K562 (cell line): Measurements from ENCODE around the gene LRP1B. TPM values are rescaled to one million over a fixed set of nuclear protein-coding genes. Genes with fewer than 3 reads are reported as not detected.

Experiments used
- ATAC-seq: fragments of 200-7000 bp; cut with Tn5 transposase; 3 replicates; pipeline ENCODE4 v1.9.1; 2020; ENCODE audit warnings: moderate library complexity
- BruUV-seq: library from RNA; stranded (reverse); fragments of 400-500 nt; replicated peaks from 2 replicates; lab custom pipeline; 2021; lab: Mats Ljungman, UMichigan
- CTCF ChIA-PET: fragments of 300-600 bp; formaldehyde crosslinking; extraction: SDS; loops from one replicate; lab custom pipeline; 2021; ENCODE audit warnings: low intra/inter-chr PET ratio; lab: Yijun Ruan, JAX
- POLR2A ChIA-PET: fragments of 300-600, 350-650 bp; sonication (Branson Sonifier 250); formaldehyde crosslinking; extraction: SDS; loops from one replicate; lab custom pipeline; 2021; ENCODE audit warnings: antibody characterized with exemption, inconsistent platforms; lab: Yijun Ruan, JAX
- DNase-seq, 4 experiments: peaks; one replicate each; pipeline versions ENCODE4 v3.0.0 to v3.0.0-alpha.2; 2011 to 2018; ENCODE audit warnings: low spot score in 3 of 4, mixed read lengths in 3 of 4; ENCODE audit errors: extremely low read depth in 1 of 4
- FAIRE-seq: peaks from 2 replicates; lab custom pipeline; 2011; peaks lifted over from hg19 to GRCh38; lab: Jason Lieb, UNC
- H2AFZ ChIP-seq: 2 replicates; pipeline ENCODE4 v1.6.0; 2011; ENCODE audit warnings: low read depth, low read length, control low read depth, inconsistent platforms
- H3K27ac ChIP-seq: fragments of 200-600 bp; 3 replicates; pipeline ENCODE4 v1.8.0; 2011; ENCODE audit warnings: low read depth, mild to moderate bottlenecking, control low read depth, inconsistent platforms, low read length, moderate library complexity, mixed read lengths; ENCODE audit errors: extremely low read depth
- H3K27me3 ChIP-seq, 2 experiments: fragments of 300-600 bp in 1 of 2; 2 replicates in 1 of 2; 3 replicates in 1 of 2; pipeline versions ENCODE4 v1.6.0 to v1.8.0; 2011; ENCODE audit warnings: inconsistent platforms in 2 of 2, low read length in 2 of 2, mild to moderate bottlenecking in 1 of 2, mixed read lengths in 1 of 2, moderate library complexity in 1 of 2; ENCODE audit not compliant: control insufficient read depth in 2 of 2, insufficient read depth in 2 of 2
- H3K36me3 ChIP-seq: fragments of 300-600 bp; 3 replicates; pipeline ENCODE4 v1.8.0; 2011; ENCODE audit warnings: mild to moderate bottlenecking, low read length, inconsistent platforms; ENCODE audit not compliant: control insufficient read depth, insufficient read depth
- H3K4me1 ChIP-seq, 2 experiments: fragments of 200-600 bp in 1 of 2; replicated peaks in 1 of 2; 2 replicates in 1 of 2; 3 replicates in 1 of 2; pipeline versions ENCODE4 v1.5.1 to v1.8.0; 2011; ENCODE audit warnings: inconsistent platforms in 2 of 2, low read length in 2 of 2, mild to moderate bottlenecking in 1 of 2, mixed read lengths in 1 of 2, moderate library complexity in 1 of 2; ENCODE audit not compliant: control insufficient read depth in 2 of 2, insufficient read depth in 2 of 2
- H3K4me2 ChIP-seq: 2 replicates; pipeline ENCODE4 v1.6.1; 2011; ENCODE audit warnings: low read length, control low read depth, inconsistent platforms, mixed read lengths; ENCODE audit not compliant: insufficient read depth
- H3K4me3 ChIP-seq: fragments of 200-600 bp; sonication (generic), shearing (Covaris generic); 2 replicates; pipeline ENCODE4 v1.5.1; 2016; ENCODE audit warnings: control low read depth, inconsistent platforms
- H3K79me2 ChIP-seq: fragments of 200-600 bp; 3 replicates; pipeline ENCODE4 v1.8.0; 2011; ENCODE audit warnings: low read length, inconsistent platforms; ENCODE audit not compliant: control insufficient read depth, insufficient read depth
- H3K9ac ChIP-seq, 2 experiments: 2 replicates each; pipeline versions ENCODE4 v1.6.0 to v1.6.1; 2011; ENCODE audit warnings: low read depth in 2 of 2, low read length in 2 of 2, control low read depth in 1 of 2, inconsistent platforms in 1 of 2, mild to moderate bottlenecking in 1 of 2, mixed read lengths in 1 of 2; ENCODE audit not compliant: insufficient read depth in 1 of 2
- H3K9me1 ChIP-seq: one replicate; pipeline ENCODE4 v1.6.0; 2011; ENCODE audit warnings: inconsistent platforms, mild to moderate bottlenecking, low read length, moderate library complexity; ENCODE audit not compliant: control insufficient read depth, insufficient read depth
- H3K9me3 ChIP-seq: replicated peaks from 2 replicates; pipeline ENCODE4 v1.5.1; 2011; ENCODE audit warnings: low read depth, low read length, inconsistent platforms; ENCODE audit not compliant: control insufficient read depth, insufficient read depth
- H4K20me1 ChIP-seq: replicated peaks from 2 replicates; pipeline ENCODE4 v1.6.1; 2011; ENCODE audit warnings: low read length, inconsistent platforms, mixed read lengths; ENCODE audit not compliant: control insufficient read depth, insufficient read depth
- GABPA ChIP-seq: fragments of 200-800 bp; sonication (Bioruptor generic); conservative IDR thresholded peaks from 2 replicates; pipeline ENCODE4 v1.6.1; 2016; ENCODE audit warnings: low read depth, missing genetic modification characterization, missing compliant biosample characterization
- KAT7 ChIP-seq: sonication (generic); formaldehyde crosslinking; IDR thresholded peaks from 2 replicates; pipeline ENCODE4 v1.8.0; 2022; ENCODE audit warnings: missing genetic modification reagents, mild to moderate bottlenecking, borderline replicate concordance
- MAFG ChIP-seq: fragments of 450-650 bp; conservative IDR thresholded peaks from 2 replicates; pipeline ENCODE4 v1.6.1; 2016; ENCODE audit warnings: missing genetic modification characterization, missing compliant biosample characterization
- RBM25 ChIP-seq: fragments of 200-400 bp; formaldehyde crosslinking; IDR thresholded peaks from 2 replicates; pipeline ENCODE4 v1.6.1; 2018; ENCODE audit warnings: low read length, low read depth, moderate library complexity; ENCODE audit not compliant: severe bottlenecking
- XRCC4 ChIP-seq: IDR thresholded peaks from one replicate; pipeline ENCODE4 v1.6.1; 2011; ENCODE audit not compliant: insufficient read depth, insufficient read length; ENCODE audit errors: extremely low read depth
- ZBTB17 ChIP-seq: fragments of 450-650 bp; formaldehyde crosslinking; IDR thresholded peaks from 2 replicates; pipeline ENCODE4 v1.4.0; 2020; ENCODE audit warnings: mild to moderate bottlenecking
- ZNF316 ChIP-seq: fragments of 450-650 bp; IDR thresholded peaks from 2 replicates; pipeline ENCODE4 v1.6.1; 2016
- ZNF766 ChIP-seq: fragments of 200-800 bp; sonication (Bioruptor generic); conservative IDR thresholded peaks from 2 replicates; pipeline ENCODE4 v1.6.1; 2016; ENCODE audit warnings: missing genetic modification characterization, missing compliant biosample characterization
- ZNF785 ChIP-seq: fragments of 250-450 bp; sonication (Bioruptor Pico); IDR thresholded peaks from 2 replicates; pipeline ENCODE4 v1.4.0; 2020; ENCODE audit warnings: mild to moderate bottlenecking
- WGBS: fragments of 100-300 bp; shearing (Covaris generic); methylation state at CpG from one replicate; pipeline ENCODE4 v1.1.6; 2016; ENCODE audit warnings: low coverage, mixed read lengths; ENCODE audit not compliant: insufficient coverage; ENCODE audit errors: missing lambda C conversion rate; 5-methylcytosine and 5-hydroxymethylcytosine counted together
- in situ Hi-C: fragments of 300-500 bp; cut with MboI; formaldehyde crosslinking; loops from 4 replicates; pipeline ENCODE4 v1.15.0; 2018; ENCODE audit warnings: inconsistent platforms, mixed read lengths
- intact Hi-C: fragments of 100-400 bp; cut with micrococcal nuclease; formaldehyde crosslinking; loops from 2 replicates; pipeline ENCODE4 v1.14.2; 2022
- polyA plus RNA-seq, 8 experiments: library from polyadenylated mRNA; depleted of rRNA in 4 of 8; stranded (reverse) in 5 of 8; unstranded in 3 of 8; fragments of >200 nt; fragmentation: Nextera tagmentation in 2 of 8; fragmentation: Illumina TruSeq in 1 of 8; extraction: Ambion mirVana in 2 of 8; extraction: Trizol in 1 of 8; gene quantifications; 2 replicates each; pipeline versions ENCODE4 v1.2.1 to v1.2.3, GENCODE V29; 2011 to 2014; ENCODE audit warnings: inconsistent platforms in 1 of 8, missing spikeins in 1 of 8
- total RNA-seq, 7 experiments: library from RNA; depleted of rRNA in 6 of 7; stranded (reverse); fragments of >200 nt in 6 of 7; fragmentation: Illumina TruSeq in 2 of 7; extraction: Trizol in 2 of 7; gene quantifications; 2 replicates each; pipeline versions ENCODE4 v1.2.1 to v1.2.3, GENCODE V29; 2011 to 2021; ENCODE audit warnings: low replicate concordance in 1 of 7
- TF ChIP-seq, protein P1 (sequence below): IDR thresholded peaks from 2 replicates; pipeline ENCODE4 v1.6.1; 2016; ENCODE audit warnings: missing genetic modification characterization, missing compliant biosample characterization

Gene LRP1B
- total and polyA plus RNA-seq, 9 of the 15 experiments (the other 6 are each of a cell fraction or from before 2014, with no cell fraction given), result not detected

DNA sequence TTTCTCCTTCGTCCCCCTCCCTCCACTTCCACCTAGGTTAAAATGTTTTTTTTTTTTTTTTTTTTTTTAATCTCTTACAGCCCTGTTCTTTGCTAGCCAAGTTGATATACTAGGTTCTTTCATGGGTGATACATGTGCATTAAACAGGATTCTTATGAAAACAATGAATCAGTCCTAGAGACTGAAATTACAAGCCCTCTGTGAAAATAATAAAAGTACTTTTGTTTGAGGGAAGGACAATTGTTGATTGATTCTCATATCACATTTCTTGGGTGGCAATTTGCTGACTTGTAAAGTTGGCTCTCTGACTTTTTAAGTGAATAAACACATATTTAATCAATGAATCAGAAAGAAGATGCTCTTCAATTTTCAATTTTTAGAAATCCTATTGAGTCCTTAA lies 639.9 kb downstream of the LRP1B start (continued):
- TF ChIP-seq, protein P1, sequence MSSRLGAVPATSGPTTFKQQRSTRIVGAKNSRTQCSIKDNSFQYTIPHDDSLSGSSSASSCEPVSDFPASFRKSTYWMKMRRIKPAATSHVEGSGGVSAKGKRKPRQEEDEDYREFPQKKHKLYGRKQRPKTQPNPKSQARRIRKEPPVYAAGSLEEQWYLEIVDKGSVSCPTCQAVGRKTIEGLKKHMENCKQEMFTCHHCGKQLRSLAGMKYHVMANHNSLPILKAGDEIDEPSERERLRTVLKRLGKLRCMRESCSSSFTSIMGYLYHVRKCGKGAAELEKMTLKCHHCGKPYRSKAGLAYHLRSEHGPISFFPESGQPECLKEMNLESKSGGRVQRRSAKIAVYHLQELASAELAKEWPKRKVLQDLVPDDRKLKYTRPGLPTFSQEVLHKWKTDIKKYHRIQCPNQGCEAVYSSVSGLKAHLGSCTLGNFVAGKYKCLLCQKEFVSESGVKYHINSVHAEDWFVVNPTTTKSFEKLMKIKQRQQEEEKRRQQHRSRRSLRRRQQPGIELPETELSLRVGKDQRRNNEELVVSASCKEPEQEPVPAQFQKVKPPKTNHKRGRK (tag), result no peak
- TF ChIP-seq ZNF766 (CRISPR knock-in tag) (no peak), XRCC4 (no peak), ZBTB17 (CRISPR knock-in tag) (no peak)
- TF ChIP-seq, all 486 proteins: peak for 0

DNA sequence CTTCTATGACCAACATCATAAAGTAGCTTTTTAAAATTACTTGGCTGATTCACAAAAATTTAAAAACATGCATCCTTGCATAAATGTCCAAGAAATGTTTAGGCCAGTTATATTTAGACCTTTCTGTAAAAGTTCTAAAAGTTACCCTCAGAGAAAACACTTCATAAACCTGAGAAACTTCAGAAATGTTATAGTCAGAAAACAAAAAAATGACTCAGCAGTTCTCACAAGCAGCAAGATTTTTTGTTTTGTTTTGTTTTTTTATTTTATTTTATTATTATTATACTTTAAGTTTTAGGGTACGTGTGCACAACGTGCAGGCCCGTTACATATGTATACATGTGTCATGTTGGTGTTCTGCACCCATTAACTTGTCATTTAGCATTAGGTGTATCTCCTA lies 648.1 kb downstream of the LRP1B start:
- DNase-seq (no peak), FAIRE-seq (no peak), ATAC-seq (no peak)
- ChIA-PET CTCF (no interaction called here), POLR2A (no interaction called here)
- no peaks in the 10 kb centered on the region for H3K79me2 ChIP-seq
- H3K4me3 ChIP-seq, result no peak overlapping the region
- WGBS, result no CpG with 5 or more reads among the region's 3 CpGs
- H3K9me3 ChIP-seq, result no peaks in the 10 kb centered on the region
- in situ Hi-C loops (no loop called here), intact Hi-C loops (no loop called here)
- no peak overlapping the region for H3K9ac ChIP-seq
- no peaks in the 10 kb centered on the region for H3K4me1 ChIP-seq
- H3K4me2 ChIP-seq, result no peak overlapping the region
- H3K27me3 ChIP-seq, result no peaks in the 10 kb centered on the region
- H4K20me1 ChIP-seq, result no peaks in the 10 kb centered on the region
- H3K27ac ChIP-seq, result no peak overlapping the region
- no peaks in the 10 kb centered on the region for H3K9me1 ChIP-seq
- H2AFZ ChIP-seq, result no peak overlapping the region
- no peaks in the 10 kb centered on the region for H3K36me3 ChIP-seq
- BruUV-seq, result no TSS peak
- TF ChIP-seq RBM25, result no peak
- no peak for TF ChIP-seq ZNF785 (CRISPR knock-in tag)
- TF ChIP-seq KAT7, result no peak
- 0 out of 2 replicates have a peak, but pooled peaks have one; percentile 9 for TF ChIP-seq MAFG (tag)
- peak; percentile 10; the same call in 1 of the 2 replicates for TF ChIP-seq ZNF316
- TF ChIP-seq GABPA, result no peak
